GM12878 (cell line): Measurements from ENCODE around the gene SLC25A3.
"Not testable (repeated sequence)": the region's sequence is repeated elsewhere in the genome, so short reads cannot be mapped to it uniquely, and the experiment has no call there.

ENCODE experiments used
- CREM ChIP-seq: IDR thresholded peaks from 2 replicates; pipeline ENCODE4 v1.6.1; 2014; ENCODE audit warnings: antibody characterized with exemption, low read depth
- RAD21 ChIP-seq: IDR thresholded peaks from 2 replicates; pipeline ENCODE4 v1.6.1; 2011; ENCODE audit warnings: mild to moderate bottlenecking, low read depth, low read length, moderate library complexity; ENCODE audit not compliant: insufficient read depth
- TCF12 ChIP-seq: IDR thresholded peaks from 2 replicates; pipeline ENCODE4 v1.6.1; 2011; ENCODE audit warnings: low read depth, mild to moderate bottlenecking, low read length
- ZNF274 ChIP-seq: IDR thresholded peaks from one replicate; pipeline ENCODE4 v1.8.0; 2011; ENCODE audit not compliant: insufficient read length, insufficient read depth

DNA sequence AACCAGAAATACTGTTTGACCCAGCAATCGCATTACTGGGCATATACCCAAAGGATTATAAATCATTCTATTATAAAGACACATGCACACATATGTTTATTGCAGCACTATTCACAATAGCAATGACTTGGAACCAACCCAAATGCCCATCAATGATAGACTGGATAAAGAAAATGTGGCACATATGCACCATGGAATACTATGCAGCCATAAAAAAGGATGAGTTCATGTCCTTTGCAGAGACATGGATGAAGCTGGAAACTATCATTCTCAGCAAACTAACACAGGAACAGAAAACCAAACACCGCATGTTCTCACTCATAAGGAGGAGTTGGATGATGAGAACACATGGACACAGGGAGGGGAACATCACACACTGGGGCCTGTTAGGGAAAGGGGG lies 16.7 kb upstream of the SLC25A3 start:
- not testable (repeated sequence) for TF ChIP-seq ZNF274, CREM, RAD21, TCF12
